NCI-H2107 treated with DMSO at 0.1 percent for 48 hours (cell line): Measurements from ENCODE around the gene PKN2.
"Not testable (repeated sequence)": the region's sequence is repeated elsewhere in the genome, so short reads cannot be mapped to it uniquely, and the experiment has no call there.

ENCODE experiments used
- DNase-seq: peaks from one replicate; lab custom pipeline; 2025; ENCODE audit not compliant: unreplicated experiment; lab: John Stamatoyannopoulos, UW

The PKN2 gene

DNA sequence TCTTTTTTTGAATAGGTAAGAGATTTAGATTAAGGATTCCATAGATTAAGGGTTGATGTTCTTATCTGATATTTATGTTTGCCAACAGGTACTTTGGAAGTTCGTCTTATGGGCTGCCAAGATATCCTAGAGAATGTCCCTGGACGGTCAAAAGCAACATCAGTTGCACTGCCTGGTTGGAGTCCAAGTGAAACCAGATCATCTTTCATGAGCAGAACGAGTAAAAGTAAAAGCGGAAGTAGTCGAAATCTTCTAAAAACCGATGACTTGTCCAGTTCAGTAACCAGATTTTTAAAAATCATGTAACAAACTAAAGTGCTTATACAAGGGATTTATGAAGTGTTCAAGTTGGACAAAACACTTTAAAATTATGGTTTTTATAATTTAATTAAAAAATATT lies 100.5 kb downstream of the PKN2 start:
- DNase-seq: no peak

DNA sequence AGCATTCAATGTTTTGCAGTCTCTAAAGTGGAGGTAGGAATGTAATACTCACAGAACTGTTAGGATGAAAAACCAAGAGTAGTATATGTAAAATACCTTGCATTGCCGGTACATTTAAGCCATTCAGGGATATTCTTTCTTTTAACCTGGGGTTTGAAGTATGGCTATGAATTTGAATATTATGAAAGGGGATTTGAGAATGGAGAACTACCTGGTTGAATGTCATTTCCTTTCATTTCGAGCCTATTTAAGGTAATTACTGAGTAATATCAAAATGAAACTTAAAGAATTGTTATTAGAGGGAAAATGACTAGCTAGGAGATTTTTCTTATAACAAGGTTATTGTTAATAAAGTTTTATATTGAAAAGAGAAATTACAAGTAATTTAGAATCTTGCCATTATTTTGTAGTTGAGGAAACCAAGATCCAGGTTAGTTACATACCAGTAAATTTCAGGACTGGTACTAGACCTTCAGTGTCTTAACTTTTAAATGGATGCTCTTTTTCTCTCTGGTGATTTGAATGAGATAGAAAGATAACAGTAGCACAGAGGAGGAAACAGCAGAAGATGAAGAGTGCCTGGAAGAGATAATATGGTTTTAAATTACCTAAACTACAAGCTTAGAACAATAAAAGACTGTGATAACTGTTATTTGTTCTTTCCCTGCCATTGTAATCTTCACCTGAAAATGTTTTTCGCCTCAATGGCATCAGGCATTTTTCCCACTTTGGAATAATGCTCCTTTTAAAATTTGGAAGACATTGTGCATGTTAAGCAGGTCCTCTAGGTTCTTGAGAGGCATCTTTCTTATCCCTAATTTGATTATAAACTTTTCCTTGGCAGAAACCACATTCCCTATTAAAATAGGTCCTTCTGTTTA lies 103.2 kb downstream of the PKN2 start:
- no peak for DNase-seq

DNA sequence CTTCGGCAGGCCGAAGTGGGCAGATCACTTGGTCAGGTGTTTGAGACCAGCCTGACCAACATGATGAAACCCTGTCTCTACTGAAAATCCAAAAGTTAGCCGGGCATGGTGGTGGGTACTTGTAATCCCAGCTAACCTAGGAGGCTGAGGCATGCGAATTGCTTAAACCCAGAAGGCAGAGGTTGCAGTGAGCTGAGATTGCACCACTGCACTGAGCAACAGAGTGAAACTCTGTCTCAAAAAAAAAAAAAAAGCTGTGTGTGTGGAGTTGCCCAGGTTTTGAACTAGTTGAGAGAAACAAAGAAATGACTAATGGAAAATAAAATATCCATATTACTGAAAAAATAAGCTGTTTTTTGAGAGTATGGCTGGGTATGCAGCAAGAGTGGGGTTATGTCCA lies 107.1 kb downstream of the PKN2 start:
- no peak for DNase-seq

GRCh38 chr1:88799491-88799890 lies 115.4 kb downstream of the PKN2 start:
- no peak for DNase-seq

DNA sequence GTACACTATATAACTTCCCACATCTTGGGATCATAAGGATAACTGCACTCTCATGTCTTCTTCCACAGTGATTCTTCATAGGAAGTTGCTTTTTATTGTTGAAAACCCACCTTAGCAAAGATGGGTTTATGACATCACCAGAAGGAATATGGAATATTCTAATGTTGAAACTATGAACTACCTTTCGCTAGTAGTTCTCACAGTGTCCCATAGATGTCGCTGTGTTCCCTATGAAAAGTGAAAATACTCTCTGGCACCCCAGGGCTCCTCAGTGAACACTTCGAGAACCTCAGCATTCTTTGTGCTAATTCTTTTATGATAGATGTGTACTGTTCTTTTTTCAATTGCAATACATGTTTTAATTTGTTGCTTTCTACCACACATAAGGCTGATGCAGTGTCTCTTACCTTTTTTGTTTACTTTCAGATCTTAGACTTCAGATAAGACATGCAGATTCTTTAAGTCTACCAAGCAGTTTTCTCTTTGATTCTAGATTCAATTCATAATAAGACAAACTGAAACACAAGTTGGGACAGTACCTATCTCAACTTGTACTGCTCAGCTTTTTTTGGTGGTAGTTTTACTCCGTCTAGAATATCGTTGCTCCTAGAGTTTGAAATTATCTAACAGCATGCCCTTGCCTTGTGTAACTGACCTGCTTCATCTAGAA lies 116.4 kb downstream of the PKN2 start:
- DNase-seq: no peak

DNA sequence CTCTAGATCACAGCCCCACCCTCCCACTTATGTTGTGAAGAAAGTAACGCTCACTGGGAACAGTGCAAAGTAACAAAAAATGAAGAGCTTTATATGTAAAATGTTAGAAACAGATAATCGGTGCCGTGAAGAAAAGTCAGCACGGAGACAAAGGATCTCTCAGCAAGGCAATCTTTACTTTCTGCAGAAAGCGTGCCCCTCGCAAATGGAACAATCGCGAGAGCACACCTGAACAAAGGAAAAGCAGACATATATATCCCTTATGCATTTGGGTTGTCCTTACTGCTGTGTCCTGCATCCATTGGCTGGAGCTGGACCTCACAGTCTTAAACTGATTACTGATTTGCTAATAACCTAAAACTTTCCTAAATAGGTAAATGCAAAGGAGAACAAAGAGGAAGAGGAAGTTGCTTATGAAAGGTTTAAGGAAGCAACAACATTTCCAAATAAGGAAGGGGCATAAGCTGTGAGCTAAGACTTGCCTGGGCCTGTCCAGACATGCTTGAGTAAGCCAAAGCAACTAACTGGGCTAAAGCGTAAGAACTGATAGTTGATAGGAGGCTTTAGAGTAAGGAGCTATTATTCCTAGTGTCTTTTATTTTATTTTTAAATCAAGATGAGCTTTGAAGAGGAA lies 117.6 kb downstream of the PKN2 start:
- DNase-seq: no peak

DNA sequence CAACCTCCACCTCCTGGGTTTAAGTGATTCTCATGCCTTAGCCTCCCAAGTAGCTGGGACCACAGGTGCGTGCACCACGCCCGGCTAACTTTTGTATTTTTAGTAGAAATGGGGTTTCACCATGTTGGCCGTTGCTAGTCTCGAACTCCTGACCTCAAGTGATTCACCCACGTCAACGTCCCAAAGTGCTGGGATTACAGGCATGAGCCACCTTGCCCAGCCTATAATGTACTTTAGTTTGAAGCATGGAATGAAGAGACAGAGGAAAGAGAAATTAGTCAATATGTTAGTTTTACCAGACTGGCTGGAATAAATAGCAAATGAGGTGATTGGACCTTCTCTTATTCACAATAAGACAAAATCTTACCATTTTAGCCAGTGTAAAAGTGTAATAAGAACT lies 118.3 kb downstream of the PKN2 start:
- no peak for DNase-seq

DNA sequence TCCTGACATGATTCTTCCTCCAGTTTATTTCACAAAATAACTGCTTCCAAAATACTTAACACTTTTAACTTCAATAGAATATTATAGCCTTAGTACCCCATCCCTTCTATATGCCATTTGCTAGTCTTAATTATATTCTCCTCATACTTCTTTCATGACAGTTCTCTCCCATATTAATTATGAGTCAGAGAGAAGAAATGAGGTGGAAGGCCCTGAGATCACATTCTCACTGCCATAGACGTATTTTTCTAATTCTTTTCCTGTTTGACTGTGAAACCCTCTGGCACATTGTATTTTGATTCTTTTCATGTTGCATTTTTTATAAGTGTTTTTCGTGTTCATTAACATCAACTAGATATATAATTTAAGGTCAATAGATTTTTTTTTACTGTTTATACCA lies 118.9 kb downstream of the PKN2 start:
- no peak for DNase-seq

GRCh38 chr1:88803444-88803843 lies 119.4 kb downstream of the PKN2 start:
- DNase-seq: no peak

DNA sequence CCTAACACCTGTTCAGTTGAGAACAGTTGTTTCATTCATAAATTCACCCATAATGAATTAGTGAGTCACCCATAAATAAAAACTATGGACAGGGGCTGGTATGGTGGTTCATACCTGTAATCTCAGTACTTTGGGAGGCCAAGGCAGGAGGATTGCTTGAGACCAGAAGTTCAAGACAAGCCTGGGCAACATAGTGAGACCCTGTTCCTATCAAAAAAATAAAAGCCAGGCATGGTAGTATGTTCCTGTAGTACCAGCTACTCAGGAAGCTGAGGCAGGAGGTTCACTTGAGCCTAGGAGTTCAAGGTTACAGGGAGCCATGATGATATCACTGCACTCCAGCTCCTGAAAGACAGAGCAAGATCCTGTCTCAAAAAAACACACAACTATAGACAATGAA lies 128.3 kb downstream of the PKN2 start:
- DNase-seq: no peak

DNA sequence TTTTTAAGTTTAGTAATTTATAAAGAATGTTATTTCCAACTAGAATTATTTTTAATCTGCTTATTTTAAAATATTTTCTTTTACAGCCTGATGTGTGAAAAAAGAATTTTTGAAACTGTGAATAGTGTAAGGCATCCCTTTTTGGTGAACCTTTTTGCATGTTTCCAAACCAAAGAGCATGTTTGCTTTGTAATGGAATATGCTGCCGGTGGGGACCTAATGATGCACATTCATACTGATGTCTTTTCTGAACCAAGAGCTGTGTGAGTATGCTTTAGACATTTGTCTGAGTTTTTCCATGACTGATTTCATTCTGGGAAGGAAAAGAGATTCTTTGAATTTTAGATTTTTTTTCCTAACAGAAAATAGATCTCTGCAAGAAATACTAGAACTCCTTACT lies 129.4 kb downstream of the PKN2 start:
- no peak for DNase-seq

- not testable (repeated sequence) for DNase-seq
These were observed 135.6 kb downstream of the PKN2 start for GRCh38 chr1:88819642-88820041.

DNA sequence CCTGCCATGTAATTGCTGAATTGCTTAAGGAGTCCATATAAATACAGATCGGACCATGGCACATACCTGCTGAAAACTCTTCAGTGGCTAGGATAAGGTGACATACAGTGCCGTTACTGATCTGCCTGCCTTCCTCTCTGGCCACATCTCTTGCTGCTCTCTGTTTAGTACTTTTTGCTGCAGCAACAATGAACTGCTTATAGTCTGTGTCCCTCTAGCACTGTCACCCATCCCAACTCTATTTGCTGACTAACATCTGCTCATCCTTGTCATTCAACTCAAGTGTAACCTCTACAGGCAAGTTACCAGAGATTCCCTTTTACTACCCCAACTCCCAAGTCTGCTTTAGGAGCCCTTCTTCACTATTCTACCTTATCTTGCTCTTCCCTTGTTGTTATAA lies 141.6 kb downstream of the PKN2 start:
- no peak for DNase-seq

GRCh38 chr1:88847643-88848042 lies 163.6 kb downstream of the PKN2 start:
- DNase-seq: no peak

DNA sequence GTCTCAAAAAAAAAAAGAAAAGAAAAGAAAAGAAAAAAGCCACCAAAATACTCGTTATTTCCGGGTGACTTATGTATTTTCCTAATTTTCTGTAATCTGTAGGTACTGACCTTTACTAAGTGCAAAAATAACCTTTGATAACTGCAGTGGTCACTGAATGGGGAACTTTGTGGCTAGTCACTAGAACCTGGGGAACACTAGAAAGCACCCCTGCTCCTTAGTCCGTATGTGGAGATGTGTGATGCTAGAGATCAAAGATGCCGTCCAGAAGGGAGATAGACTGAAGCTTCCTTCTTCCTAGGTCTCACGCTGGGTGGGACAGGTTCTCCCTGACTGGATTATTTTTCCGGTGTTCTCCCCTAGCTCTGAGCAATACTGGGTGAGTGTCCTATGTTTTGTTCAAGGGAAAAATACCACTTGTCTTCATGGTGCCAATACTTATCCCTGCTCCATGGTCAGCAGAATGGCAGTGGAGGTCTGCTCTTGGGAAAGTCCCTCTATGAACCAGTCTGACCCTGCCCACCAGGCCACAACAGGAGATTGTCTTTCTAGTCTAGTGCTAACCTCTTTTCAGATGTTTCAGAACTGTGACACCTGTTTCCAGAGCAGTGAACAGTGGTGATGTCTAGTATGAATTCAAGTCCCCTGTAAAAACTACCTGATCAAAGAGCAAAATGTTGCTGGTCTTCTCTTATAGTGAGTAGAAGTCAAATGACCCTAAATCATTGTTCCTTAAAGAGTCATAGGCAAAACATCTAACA lies 167.4 kb downstream of the PKN2 start:
- no peak for DNase-seq

GRCh38 chr1:88867743-88868521 lies 183.9 kb downstream of the PKN2 start:
- no peak for DNase-seq

DNA sequence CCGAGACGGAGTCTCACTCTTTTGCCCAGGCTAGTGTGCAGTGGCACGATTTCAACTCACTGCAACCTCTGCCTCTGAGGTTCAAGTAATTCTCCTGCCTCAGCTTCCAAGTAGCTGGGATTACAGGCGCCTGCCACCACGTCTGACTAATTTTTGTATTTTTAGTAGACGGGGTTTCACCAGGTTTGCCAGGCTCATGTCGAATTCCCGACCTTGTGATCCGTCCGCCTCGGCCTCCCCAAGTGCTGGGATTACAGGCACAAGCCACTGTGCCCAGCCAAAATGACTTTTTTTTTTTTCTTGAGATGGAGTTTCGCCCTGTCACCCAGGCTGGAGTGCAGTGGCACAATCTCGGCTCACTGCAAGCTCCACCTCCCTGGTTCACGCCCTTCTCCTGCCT lies 185.6 kb downstream of the PKN2 start:
- not testable (repeated sequence) for DNase-seq

DNA sequence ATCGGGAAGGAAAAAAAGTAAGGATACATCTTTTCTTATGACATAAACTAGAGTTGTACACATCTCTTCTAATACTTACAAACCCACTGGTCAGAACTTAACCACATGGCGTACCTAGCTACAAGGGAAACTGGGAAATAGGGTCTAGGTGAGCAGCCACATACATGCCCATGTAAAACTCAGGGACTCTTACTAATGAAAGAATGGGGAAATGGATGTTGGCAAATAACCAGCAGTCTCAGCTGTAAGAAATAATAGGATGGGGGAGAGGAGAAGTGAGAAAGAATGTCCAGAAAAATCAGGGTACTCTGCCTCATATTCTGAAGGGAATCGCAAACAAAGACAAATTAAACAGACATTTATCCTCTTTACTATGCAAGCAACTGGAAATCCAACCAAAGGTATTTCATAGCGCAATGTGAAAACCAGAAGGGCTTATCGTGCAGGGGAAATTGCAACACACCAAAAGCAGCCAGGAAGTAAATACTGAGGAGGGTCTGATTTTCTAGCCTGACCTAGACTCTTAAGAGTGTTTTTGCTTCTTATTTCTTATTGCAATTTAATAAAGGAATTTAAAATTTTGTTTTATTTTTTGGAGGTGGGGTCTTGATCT lies 189.8 kb downstream of the PKN2 start:
- DNase-seq: no peak

GRCh38 chr1:88875595-88875994 lies 191.5 kb downstream of the PKN2 start:
- DNase-seq: no peak
